IMR-90 (cell line): ENCODE measurements around the gene RARRES1. TPM values are rescaled to one million over a fixed set of nuclear protein-coding genes. Genes with fewer than 3 reads are reported as not detected.
A peak's percentile ranks its signal among the peaks of the same experiment; 100 is the strongest.

Source experiments
- ATAC-seq: fragments of 200-7000 bp; cut with Tn5 transposase; 2 replicates; pipeline ENCODE4 v1.9.1; 2020; ENCODE audit warnings: low read depth, mild to moderate bottlenecking, moderate library complexity
- BruUV-seq: library from RNA; stranded (reverse); fragments of 400-500 nt; replicated peaks from 2 replicates; lab custom pipeline; 2021; lab: Mats Ljungman, UMichigan
- CTCF ChIA-PET: fragments of 300-600 bp; formaldehyde crosslinking; extraction: SDS; loops from one replicate; lab custom pipeline; 2021; ENCODE audit warnings: antibody characterized with exemption; lab: Yijun Ruan, JAX
- POLR2A ChIA-PET: fragments of 300-600 bp; sonication (Branson Sonifier 250); formaldehyde crosslinking; loops from one replicate; lab custom pipeline; 2022; ENCODE audit warnings: antibody characterized with exemption; ENCODE audit not compliant: unreplicated experiment; lab: Charles Lee
- DNase-seq: peaks from one replicate; pipeline ENCODE4 v3.0.0; 2013
- H2AFZ ChIP-seq: replicated peaks from 2 replicates; pipeline ENCODE3; 2013; ENCODE audit warnings: low read length, mild to moderate bottlenecking; ENCODE audit not compliant: poor library complexity
- H2AK5ac ChIP-seq: 2 replicates; pipeline ENCODE4 v1.6.1; 2013; ENCODE audit warnings: low read depth, low read length, inconsistent platforms
- H2AK9ac ChIP-seq: replicated peaks from 2 replicates; pipeline ENCODE3; 2013; ENCODE audit warnings: mild to moderate bottlenecking, low read depth, low read length, moderate library complexity; ENCODE audit not compliant: poor library complexity
- H2BK120ac ChIP-seq: 2 replicates; pipeline ENCODE4 v1.6.1; 2013; ENCODE audit warnings: low read depth, low read length, inconsistent platforms
- H2BK15ac ChIP-seq: 3 replicates; pipeline ENCODE4 v1.6.1; 2013; ENCODE audit warnings: low read depth, low read length, inconsistent platforms
- H2BK20ac ChIP-seq: 2 replicates; pipeline ENCODE4 v1.6.1; 2013; ENCODE audit warnings: low read depth, mild to moderate bottlenecking, inconsistent platforms, low read length, moderate library complexity
- H2BK5ac ChIP-seq: 2 replicates; pipeline ENCODE4 v1.6.1; 2013; ENCODE audit warnings: mild to moderate bottlenecking, low read depth, low read length, inconsistent platforms; ENCODE audit not compliant: poor library complexity, severe bottlenecking
- H3K14ac ChIP-seq: replicated peaks from 2 replicates; pipeline ENCODE4 v1.6.1; 2013; ENCODE audit warnings: low read depth, low read length, inconsistent platforms
- H3K18ac ChIP-seq: 2 replicates; pipeline ENCODE4 v1.6.1; 2013; ENCODE audit warnings: low read depth, low read length, control low read depth
- H3K23ac ChIP-seq: 2 replicates; pipeline ENCODE4 v1.6.1; 2013; ENCODE audit warnings: low read depth, low read length, inconsistent platforms
- H3K27ac ChIP-seq: 2 replicates; pipeline ENCODE4 v1.5.1; 2013; ENCODE audit warnings: mild to moderate bottlenecking, control low read depth, low read length; ENCODE audit not compliant: insufficient read depth
- H3K27me3 ChIP-seq: 2 replicates; pipeline ENCODE4 v1.6.1; 2013; ENCODE audit warnings: low read length; ENCODE audit not compliant: control insufficient read depth, insufficient read depth
- H3K36me3 ChIP-seq: 2 replicates; pipeline ENCODE4 v1.6.1; 2013; ENCODE audit warnings: low read length, mixed read lengths; ENCODE audit not compliant: control insufficient read depth, insufficient read depth
- H3K4ac ChIP-seq: 2 replicates; pipeline ENCODE4 v1.6.1; 2013; ENCODE audit warnings: low read depth, low read length, inconsistent platforms
- H3K4me1 ChIP-seq: 2 replicates; pipeline ENCODE4 v1.6.1; 2013; ENCODE audit warnings: low read length, mixed read lengths; ENCODE audit not compliant: control insufficient read depth, insufficient read depth
- H3K4me2 ChIP-seq: 2 replicates; pipeline ENCODE4 v1.6.1; 2013; ENCODE audit warnings: low read depth, mild to moderate bottlenecking, control low read depth, low read length, moderate library complexity
- H3K4me3 ChIP-seq: 2 replicates; pipeline ENCODE4 v1.5.1; 2013; ENCODE audit warnings: low read depth, mild to moderate bottlenecking, control low read depth, low read length, moderate library complexity; ENCODE audit not compliant: insufficient read depth
- H3K56ac ChIP-seq: 2 replicates; pipeline ENCODE4 v1.6.1; 2013; ENCODE audit warnings: low read length, inconsistent platforms; ENCODE audit not compliant: insufficient read depth; ENCODE audit errors: extremely low read depth
- H3K79me1 ChIP-seq, 2 experiments: 2 replicates each; pipeline ENCODE4 v1.6.1; 2013; ENCODE audit warnings: low read length in 2 of 2, inconsistent platforms in 1 of 2, low read depth in 1 of 2
- H3K9ac ChIP-seq: 2 replicates; pipeline ENCODE4 v1.6.1; 2013; ENCODE audit warnings: low read depth, low read length, control low read depth
- H3K9me1 ChIP-seq: 2 replicates; pipeline ENCODE4 v1.6.1; 2013; ENCODE audit warnings: low read length, inconsistent platforms; ENCODE audit not compliant: insufficient read depth
- H3K9me3 ChIP-seq: 2 replicates; pipeline ENCODE4 v1.6.1; 2013; ENCODE audit warnings: low read length; ENCODE audit not compliant: control insufficient read depth, insufficient read depth
- H4K20me1 ChIP-seq: 2 replicates; pipeline ENCODE4 v1.6.1; 2013; ENCODE audit warnings: low read length, inconsistent platforms; ENCODE audit not compliant: insufficient read depth
- H4K5ac ChIP-seq: 2 replicates; pipeline ENCODE4 v1.6.1; 2013; ENCODE audit warnings: mild to moderate bottlenecking, low read depth, low read length, control low read depth
- H4K8ac ChIP-seq, 2 experiments: 2 replicates each; pipeline ENCODE4 v1.6.1; 2013; ENCODE audit warnings: low read depth in 2 of 2, low read length in 2 of 2, control low read depth in 1 of 2, inconsistent platforms in 1 of 2
- H4K91ac ChIP-seq: 2 replicates; pipeline ENCODE4 v1.6.1; 2013; ENCODE audit warnings: low read depth, low read length, inconsistent platforms; ENCODE audit not compliant: insufficient read depth
- BHLHE40 ChIP-seq: fragments of 150-350 bp; IDR thresholded peaks from 2 replicates; pipeline ENCODE4 v1.6.1; 2016; ENCODE audit warnings: mild to moderate bottlenecking, low read depth, low read length
- CEBPB ChIP-seq: IDR thresholded peaks from 2 replicates; pipeline ENCODE4 v1.6.1; 2012; ENCODE audit warnings: low read depth, low read length, improper control_type of control experiment
- FOS ChIP-seq: fragments of 150-350 bp; IDR thresholded peaks from 2 replicates; pipeline ENCODE4 v1.6.1; 2016; ENCODE audit warnings: low read depth, low read length
- MAZ ChIP-seq: IDR thresholded peaks from 2 replicates; pipeline ENCODE4 v1.6.1; 2012; ENCODE audit warnings: low read depth, mild to moderate bottlenecking, low read length, improper control_type of control experiment, moderate library complexity, borderline replicate concordance
- MXI1 ChIP-seq: IDR thresholded peaks from 2 replicates; pipeline ENCODE4 v1.6.1; 2012; ENCODE audit warnings: low read depth, mild to moderate bottlenecking, low read length, moderate library complexity, borderline replicate concordance
- POLR2A ChIP-seq: IDR thresholded peaks from 2 replicates; pipeline ENCODE4 v1.6.1; 2012; ENCODE audit warnings: mild to moderate bottlenecking, low read depth, low read length
- RAD21 ChIP-seq: IDR thresholded peaks from 2 replicates; pipeline ENCODE4 v1.6.1; 2012; ENCODE audit warnings: low read length, improper control_type of control experiment
- RCOR1 ChIP-seq: IDR thresholded peaks from 2 replicates; pipeline ENCODE4 v1.6.1; 2012; ENCODE audit warnings: mild to moderate bottlenecking, low read length, improper control_type of control experiment; ENCODE audit not compliant: insufficient replicate concordance
- RFX5 ChIP-seq: IDR thresholded peaks from 2 replicates; pipeline ENCODE4 v1.8.0; 2012; ENCODE audit warnings: low read depth, mild to moderate bottlenecking, low read length, moderate library complexity
- SMC3 ChIP-seq: fragments of 150-350 bp; IDR thresholded peaks from 2 replicates; pipeline ENCODE4 v1.6.1; 2016; ENCODE audit warnings: low read depth, mild to moderate bottlenecking, antibody characterized with exemption, low read length, moderate library complexity
- dilution Hi-C: fragments of 300-500 bp; cut with HindIII; formaldehyde crosslinking; loops from one replicate; pipeline ENCODE4 v1.14.3; 2018; ENCODE audit warnings: low sequenced_read_pairs; ENCODE audit not compliant: unreplicated experiment
- in situ Hi-C: fragments of 300-500 bp; cut with MboI; formaldehyde crosslinking; loops from 3 replicates; pipeline ENCODE4 v1.14.3; 2019; ENCODE audit warnings: low sequenced_read_pairs, inconsistent platforms, mixed read lengths
- intact Hi-C: fragments of 100-400 bp; cut with micrococcal nuclease; formaldehyde crosslinking; loops from 2 replicates; pipeline ENCODE4 v1.10.0; 2022
- polyA plus RNA-seq, 3 experiments: library from polyadenylated mRNA; depleted of rRNA; stranded (reverse); fragments of >200 nt; gene quantifications; 2 replicates each; pipeline ENCODE4 v1.2.3, GENCODE V29; 2012; ENCODE audit warnings: low replicate concordance in 1 of 3
- total RNA-seq: library from RNA; depleted of rRNA; stranded (reverse); fragments of >200 nt; gene quantifications from 2 replicates; pipeline ENCODE4 v1.2.3, GENCODE V29; 2012
- TF ChIP-seq, protein P1 (sequence below): fragments of 150-350 bp; IDR thresholded peaks from 2 replicates; pipeline ENCODE4 v1.6.1; 2016; ENCODE audit warnings: low read depth, mild to moderate bottlenecking, low read length, moderate library complexity, borderline replicate concordance
- TF ChIP-seq, protein P2 (sequence below): conservative IDR thresholded peaks from 2 replicates; pipeline ENCODE4 v1.5.1; 2012; ENCODE audit warnings: mild to moderate bottlenecking, low read depth, low read length, improper control_type of control experiment

RARRES1 gene
- total and polyA plus RNA-seq, 2 of the 4 experiments (the other 2 are of a cell fraction): 0.90 to 3.0 TPM

DNA sequence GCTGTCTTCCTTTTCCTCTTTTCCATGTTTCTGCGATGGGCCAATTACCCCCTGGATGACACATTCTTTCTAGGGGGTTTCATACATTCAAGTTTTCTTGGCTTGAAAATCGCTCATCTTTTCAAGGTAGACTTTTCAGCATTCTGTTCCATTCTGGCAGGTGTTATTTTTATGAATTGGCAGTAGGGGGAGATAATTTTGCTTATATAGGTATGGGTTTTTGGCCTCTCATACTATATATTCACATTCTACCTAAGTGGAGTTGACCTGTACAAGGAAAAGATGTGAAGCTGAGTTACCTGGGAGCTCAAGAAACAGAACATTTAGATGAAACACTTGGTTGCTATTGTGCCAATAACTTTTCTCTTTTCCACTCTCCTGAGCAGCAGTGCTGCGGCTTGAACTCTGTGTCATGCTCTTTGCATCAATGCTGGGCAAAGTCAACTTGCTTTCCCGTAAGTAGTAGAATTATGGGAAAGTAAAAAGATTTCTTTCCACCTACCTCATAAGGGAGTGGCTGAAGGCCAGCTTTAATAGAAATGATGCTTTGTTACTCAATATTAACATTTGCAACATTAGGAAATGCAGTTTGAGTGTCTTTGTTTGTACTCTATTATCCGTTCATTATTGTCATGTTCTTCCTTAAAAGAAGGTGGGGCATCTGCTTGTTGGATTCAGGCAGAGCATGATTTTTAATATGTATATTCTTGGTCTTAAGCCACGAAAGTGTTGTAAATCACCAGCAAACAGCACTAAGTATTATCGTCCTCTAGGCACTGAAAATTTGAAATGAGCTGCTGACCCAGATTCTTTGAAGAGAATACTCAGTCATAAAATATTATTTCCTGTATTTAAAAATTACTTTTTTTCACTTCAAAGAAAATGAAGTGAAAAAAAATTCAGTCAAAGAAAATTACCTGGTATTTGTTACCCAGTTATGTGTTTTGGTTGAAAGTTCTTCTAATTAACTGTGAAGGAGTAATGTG lies 41.9 kb upstream of the RARRES1 start (continued):
- TF ChIP-seq, protein P1, sequence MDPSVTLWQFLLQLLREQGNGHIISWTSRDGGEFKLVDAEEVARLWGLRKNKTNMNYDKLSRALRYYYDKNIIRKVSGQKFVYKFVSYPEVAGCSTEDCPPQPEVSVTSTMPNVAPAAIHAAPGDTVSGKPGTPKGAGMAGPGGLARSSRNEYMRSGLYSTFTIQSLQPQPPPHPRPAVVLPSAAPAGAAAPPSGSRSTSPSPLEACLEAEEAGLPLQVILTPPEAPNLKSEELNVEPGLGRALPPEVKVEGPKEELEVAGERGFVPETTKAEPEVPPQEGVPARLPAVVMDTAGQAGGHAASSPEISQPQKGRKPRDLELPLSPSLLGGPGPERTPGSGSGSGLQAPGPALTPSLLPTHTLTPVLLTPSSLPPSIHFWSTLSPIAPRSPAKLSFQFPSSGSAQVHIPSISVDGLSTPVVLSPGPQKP: no peak

DNA sequence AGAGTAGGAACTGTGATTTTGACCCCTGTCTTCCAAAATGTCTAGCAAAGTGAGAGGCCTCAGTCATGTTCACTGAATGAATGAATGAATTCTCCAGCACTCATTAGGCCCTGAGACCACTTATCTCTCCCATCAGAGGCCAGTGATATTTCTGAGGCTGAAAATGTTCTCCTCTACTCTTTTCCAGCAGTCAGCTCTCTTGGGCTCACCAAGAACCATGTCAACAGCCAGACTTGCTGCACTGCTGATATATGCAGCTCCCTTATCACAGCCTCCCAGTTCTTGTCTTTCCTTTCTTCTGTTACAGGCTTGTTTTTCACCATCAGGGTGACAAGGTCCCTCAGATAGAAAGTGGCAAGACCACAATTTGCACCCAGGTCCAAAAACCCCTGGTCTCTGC lies 40.9 kb upstream of the RARRES1 start:
- in situ Hi-C loops: no loop called here
- H3K4ac ChIP-seq: 0 out of 2 replicates have a peak overlapping the region, but pooled peaks have one; percentile 7
- no peak overlapping the region for H3K23ac ChIP-seq
- no peak overlapping the region for H3K27ac ChIP-seq
- no peak overlapping the region for H3K14ac ChIP-seq
- no TSS peak for BruUV-seq
- 0 out of 2 replicates have a peak, but pooled peaks cover 2% of the 10 kb centered on the region for H4K20me1 ChIP-seq
- H3K4me2 ChIP-seq: no peak overlapping the region
- peak overlapping the region; percentile 15; the same call in 1 of the 2 replicates for H2AK5ac ChIP-seq
- H4K91ac ChIP-seq: no peak overlapping the region
- no peak overlapping the region for H2BK5ac ChIP-seq
- H3K9ac ChIP-seq: no peak overlapping the region
- ChIA-PET POLR2A (no interaction called here), CTCF (no interaction called here)
- no peaks in the 10 kb centered on the region for H3K27me3 ChIP-seq
- H3K36me3 ChIP-seq: no peaks in the 10 kb centered on the region
- H2BK20ac ChIP-seq: no peak overlapping the region
- H2AK9ac ChIP-seq: no peak overlapping the region
- intact Hi-C loops: no loop called here
- H3K79me1 ChIP-seq: no peaks in the 10 kb centered on the region
- ATAC-seq: no peak
- no peak overlapping the region for H2AFZ ChIP-seq
- peaks cover 12% of the 10 kb centered on the region for H3K9me1 ChIP-seq
- H3K9me3 ChIP-seq: no peaks in the 10 kb centered on the region
- H2BK15ac ChIP-seq: peak overlapping the region; percentile 10; the same call in 1 of the 3 replicates
- no peak overlapping the region for H4K5ac ChIP-seq
- no peak overlapping the region for H3K4me3 ChIP-seq
- dilution Hi-C loops: no loop called here
- H2BK120ac ChIP-seq: no peak overlapping the region
- H3K18ac ChIP-seq: peak overlapping the region; percentile 7; the same call in 1 of the 2 replicates
- no peak for DNase-seq
- no peak overlapping the region for H4K8ac ChIP-seq
- H3K56ac ChIP-seq: no peak overlapping the region
- peaks cover 26% of the 10 kb centered on the region for H3K4me1 ChIP-seq
- no peak for TF ChIP-seq POLR2A
- TF ChIP-seq RAD21: no peak
- no peak for TF ChIP-seq CEBPB
- TF ChIP-seq RFX5: no peak
- TF ChIP-seq, protein P1: no peak
- TF ChIP-seq BHLHE40: no peak
- no peak for TF ChIP-seq MXI1
- no peak for TF ChIP-seq FOS
- TF ChIP-seq, protein P2, sequence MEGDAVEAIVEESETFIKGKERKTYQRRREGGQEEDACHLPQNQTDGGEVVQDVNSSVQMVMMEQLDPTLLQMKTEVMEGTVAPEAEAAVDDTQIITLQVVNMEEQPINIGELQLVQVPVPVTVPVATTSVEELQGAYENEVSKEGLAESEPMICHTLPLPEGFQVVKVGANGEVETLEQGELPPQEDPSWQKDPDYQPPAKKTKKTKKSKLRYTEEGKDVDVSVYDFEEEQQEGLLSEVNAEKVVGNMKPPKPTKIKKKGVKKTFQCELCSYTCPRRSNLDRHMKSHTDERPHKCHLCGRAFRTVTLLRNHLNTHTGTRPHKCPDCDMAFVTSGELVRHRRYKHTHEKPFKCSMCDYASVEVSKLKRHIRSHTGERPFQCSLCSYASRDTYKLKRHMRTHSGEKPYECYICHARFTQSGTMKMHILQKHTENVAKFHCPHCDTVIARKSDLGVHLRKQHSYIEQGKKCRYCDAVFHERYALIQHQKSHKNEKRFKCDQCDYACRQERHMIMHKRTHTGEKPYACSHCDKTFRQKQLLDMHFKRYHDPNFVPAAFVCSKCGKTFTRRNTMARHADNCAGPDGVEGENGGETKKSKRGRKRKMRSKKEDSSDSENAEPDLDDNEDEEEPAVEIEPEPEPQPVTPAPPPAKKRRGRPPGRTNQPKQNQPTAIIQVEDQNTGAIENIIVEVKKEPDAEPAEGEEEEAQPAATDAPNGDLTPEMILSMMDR: no peak
- no peak for TF ChIP-seq RCOR1
- no peak for TF ChIP-seq MAZ
- TF ChIP-seq SMC3: no peak
